HG03196 (cell line): ENCODE results near the gene CDC123.
"Not testable (repeated sequence)": the region's sequence is repeated elsewhere in the genome, so short reads cannot be mapped to it uniquely, and the experiment has no call there.

Source experiments
- ATAC-seq: cut with Tn5 transposase; IDR thresholded peaks from one replicate; pipeline ENCODE4 v1.9.1; 2021; ENCODE audit not compliant: unreplicated experiment

CDC123 gene

GRCh38 chr10:12297784-12298183 lies 101.8 kb downstream of the CDC123 start:
- ATAC-seq: not testable (repeated sequence)

GRCh38 chr10:12299222-12299965 lies 103.4 kb downstream of the CDC123 start:
- ATAC-seq: no peak
